ENCODE measurements around the gene PRR7.

PRR7 gene

DNA sequence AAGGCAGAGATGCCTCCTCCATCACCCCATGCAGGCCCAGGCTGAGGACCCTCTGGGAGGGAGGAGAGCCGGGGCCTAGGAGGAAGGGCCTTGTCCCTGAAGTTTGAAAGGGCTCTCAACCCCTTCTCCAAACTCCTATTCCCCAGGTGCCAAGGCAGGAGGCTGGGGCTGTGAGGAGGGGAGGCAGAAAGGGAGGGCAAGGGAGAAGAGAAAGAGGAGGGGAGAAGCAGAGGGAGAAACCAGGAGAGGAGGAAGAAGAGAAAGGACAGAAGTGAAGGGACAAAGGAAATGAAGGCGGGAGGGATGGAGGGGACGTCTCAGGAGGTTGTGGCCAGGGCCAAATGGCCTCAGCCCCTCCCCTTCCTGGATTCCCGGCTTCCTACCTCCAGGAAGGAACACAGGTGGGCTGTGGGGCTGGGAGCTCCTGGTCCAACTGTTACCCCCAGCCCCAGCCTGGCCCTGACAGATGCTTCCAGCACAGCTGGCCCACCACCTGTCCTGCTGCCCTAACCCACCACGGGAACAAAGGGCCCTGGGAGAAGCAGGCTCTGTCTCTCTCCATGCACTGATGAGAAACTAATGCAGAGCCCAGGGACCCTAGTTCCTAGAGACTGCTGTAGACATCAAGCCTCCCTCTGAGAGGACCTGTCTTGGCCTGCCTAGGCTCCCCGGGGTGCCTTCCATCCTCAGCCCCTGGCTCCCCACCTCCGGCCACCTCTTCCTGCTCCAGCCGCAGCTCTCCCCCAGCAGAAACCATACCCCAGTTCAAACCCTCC lies 23.3 kb downstream of the PRR7 start:
- DNase-seq (ENCODE audit: low spot score) = no peak

DNA sequence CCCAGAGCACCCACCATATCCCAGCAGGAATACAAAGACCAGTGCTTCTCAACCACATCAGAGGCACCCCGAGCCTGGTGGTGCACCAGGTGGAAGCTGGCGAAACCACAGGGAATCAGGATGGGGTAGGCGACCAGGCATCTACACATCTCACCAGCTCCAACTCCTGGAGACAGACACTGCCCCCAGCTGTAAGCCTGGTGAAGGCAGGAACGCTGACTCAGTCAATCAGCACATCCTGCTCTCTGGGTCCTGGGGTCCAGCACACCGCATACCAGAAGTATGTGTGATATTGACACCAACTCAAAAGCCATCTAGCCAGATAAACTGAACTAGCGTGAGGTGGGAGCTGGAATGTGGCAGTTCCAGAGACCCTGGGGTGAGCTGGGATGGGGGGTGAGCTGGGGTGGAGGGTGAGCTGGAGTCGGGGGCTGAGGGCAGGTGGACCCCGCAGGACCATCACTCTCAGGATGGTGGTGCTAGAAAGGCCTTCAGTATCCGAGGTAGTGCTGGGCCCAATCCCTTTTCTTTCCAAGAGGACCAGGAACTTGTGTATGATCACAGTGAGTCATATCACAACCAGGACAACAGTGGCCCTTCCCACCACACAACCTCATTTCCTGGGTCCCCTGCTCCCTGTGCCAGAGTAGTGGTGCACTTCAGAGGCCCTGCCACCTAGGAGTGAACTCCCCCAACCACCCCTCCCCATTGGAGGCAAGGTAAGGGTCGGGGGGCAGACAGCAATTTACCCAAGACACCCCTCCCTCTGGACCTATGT lies 24.3 kb downstream of the PRR7 start:
- peak; percentile 75 for DNase-seq (ENCODE audit: low spot score)

DNA sequence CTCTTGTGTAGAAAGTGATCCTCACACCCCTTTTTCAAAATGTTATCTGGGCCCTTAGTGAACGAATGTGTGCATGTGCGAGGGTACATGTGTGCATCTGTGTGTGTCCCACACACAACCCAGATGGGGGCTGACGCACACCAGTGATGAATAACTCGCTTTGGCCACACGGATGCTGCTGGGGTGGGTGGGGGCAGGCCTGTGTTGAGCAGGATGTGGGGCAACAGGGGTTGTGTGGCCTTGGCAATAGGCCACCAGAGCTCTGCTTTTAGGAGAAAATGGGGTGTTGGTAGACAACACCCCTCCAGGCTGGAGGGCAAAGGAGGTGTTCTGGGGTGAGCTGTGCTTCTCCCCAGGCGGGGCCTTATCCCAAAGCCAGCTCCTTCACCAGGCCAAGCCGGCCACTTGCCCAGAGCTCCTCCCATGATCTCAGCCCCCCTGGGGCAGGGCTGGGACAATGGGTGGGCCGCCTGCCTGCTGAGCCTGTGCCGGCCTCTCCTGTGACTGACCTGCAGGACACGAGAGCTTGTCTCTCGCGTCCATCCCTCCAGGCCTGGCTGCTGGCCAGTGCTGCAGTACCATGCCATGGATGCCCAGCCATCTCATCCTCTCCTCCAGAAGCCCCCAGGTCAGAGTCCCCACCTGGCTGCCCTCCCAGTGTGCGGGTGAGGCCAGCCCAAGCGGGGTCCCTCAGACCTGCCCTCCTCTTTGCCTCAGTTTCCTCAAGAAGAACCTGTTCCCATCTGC lies 25.2 kb downstream of the PRR7 start:
- DNase-seq (ENCODE audit: low spot score) = peak; percentile 63

DNA sequence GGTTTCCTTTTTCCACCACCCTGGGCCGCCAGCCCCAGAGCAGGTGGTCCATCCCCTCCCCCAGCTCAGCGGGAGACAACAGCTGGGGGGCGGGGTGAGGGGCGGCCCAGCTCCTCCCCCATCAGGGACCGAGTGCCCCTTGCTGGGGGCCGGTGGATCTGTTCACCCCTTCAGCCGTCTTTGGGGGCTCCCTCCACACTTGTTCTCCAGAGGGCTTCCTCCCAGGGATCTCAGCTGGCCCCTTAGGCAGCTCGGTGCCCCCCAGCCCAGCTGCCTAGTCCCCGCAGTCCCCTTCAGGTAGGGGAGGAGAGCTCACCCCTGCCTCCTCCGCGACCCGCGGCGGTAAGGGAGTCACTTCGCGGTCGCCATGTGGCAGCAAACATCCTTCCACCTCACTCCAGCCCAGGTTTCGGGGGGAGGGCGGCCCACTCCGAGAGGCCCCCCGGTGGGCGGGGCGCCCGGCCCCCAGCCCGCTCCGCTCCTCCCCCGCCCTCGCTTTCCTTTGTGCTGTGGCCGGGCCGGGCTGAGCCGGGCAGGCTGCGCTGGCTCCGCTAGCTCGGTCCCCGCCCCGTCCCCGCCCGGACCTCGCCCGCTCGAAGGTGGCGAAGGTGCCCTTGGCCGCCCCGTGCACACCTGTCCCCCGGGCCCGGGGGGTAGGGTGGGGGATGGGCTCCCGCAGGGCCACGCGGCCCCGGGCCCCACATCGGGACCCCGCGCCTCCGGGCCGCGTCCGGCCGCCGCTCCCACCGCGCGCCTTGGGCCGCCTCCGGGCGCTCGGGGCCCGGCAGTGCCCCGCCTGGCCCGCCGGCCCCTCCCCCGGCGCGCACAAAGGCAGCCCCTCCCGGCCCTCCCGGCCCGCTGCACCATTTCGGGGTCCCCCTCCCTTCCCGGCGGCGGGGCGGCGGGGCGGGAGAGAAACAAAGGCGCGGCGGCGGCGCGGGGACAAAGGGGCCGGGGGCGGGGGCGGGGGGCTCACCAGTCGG lies 26.1 kb downstream of the PRR7 start:
- DNase-seq (ENCODE audit: low spot score) = peak; percentile 49

DNA sequence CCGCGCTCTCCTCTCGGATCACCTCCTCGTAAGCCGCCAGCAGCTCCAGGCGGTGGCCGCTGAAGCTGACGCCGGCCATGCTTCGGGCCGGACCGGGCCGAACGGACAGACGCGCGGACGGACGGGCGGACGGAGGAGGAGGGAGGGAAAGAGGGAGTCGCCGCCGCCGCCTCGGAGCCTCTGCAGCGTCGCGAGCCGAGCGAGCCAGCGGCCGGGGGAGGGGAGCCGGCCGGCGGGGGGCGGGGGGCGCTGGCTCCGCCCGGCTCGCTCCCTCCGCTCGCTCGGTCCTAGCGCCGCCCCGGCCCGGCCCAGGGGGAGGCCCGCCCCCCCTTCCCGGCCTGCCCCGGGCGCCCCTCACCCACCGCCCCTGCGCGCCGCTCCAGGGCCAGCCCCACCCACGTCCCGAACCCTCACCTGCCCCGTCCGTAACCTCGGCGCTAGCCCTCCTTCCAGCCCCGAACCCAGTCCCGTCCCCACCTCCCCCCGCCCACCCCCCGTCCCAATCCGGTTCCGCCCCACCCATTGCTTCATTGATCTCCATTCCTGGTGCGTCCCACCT lies 26.9 kb downstream of the PRR7 start, which contains the start of gene DBN1:
Gene DBN1 (minus strand): TSS at position 192 of the 559 bp plus-strand sequence. CDS start 113 bp downstream, at position 79.
- peak; percentile 61 for DNase-seq (ENCODE audit: low spot score)

DNA sequence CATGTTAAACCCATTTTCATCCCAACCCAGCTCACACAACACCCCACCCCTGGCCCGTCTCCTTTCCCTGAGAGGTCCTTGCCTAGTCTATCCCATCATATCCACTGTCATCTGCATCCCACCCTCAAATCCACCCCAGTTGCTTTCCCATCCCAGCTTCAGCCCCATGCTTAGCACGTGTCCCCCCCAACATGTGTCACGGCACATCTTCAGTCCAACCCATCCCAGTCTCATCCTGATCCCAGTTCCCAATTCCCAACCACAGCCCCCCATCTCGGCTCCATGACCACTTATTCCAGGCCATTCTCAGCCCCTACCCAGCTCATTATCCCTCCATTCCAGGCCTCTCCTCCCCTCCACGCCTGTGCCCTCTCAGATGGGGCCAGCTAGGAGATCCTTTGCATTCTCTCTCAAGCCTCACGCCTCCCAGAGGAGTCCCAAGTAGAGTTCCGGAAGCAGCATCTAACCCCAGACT lies 27.4 kb downstream of the PRR7 start:
- DNase-seq (ENCODE audit: low spot score) = no peak

DNA sequence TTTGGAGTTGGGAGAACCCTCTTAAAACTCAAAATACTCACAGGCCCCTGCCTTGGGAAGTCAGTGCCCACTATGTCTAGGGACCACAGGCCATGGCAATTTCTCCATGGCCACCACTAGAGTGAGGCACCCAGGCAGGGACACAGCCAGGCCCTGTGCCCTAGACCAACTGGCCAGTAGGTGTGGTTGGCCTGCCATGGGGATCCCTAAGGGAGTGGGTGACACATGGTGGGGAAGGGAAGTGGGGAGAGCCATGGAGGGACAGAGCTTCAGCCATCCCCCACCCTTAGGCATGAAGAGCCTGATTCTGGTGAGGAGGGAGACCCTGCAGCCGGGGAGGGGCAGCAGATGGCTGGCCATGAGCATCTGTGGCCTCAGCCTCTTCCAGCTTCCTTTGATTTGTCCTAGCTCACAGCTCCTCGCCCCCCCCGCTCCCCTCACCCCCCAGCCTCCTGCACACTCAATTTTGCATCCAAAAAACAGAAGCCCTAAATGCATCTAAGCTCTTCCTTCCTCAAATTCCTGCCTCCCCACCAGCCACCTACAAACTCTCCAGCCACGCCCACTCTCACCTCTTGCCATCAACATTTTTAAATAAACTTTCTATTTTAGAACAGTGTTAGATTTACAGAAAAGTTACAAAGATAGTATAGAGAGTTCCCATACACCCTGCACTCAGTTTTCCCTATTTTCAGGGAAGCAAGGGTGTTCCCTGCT lies 28.4 kb downstream of the PRR7 start:
- no peak for DNase-seq (ENCODE audit: low spot score)

DNA sequence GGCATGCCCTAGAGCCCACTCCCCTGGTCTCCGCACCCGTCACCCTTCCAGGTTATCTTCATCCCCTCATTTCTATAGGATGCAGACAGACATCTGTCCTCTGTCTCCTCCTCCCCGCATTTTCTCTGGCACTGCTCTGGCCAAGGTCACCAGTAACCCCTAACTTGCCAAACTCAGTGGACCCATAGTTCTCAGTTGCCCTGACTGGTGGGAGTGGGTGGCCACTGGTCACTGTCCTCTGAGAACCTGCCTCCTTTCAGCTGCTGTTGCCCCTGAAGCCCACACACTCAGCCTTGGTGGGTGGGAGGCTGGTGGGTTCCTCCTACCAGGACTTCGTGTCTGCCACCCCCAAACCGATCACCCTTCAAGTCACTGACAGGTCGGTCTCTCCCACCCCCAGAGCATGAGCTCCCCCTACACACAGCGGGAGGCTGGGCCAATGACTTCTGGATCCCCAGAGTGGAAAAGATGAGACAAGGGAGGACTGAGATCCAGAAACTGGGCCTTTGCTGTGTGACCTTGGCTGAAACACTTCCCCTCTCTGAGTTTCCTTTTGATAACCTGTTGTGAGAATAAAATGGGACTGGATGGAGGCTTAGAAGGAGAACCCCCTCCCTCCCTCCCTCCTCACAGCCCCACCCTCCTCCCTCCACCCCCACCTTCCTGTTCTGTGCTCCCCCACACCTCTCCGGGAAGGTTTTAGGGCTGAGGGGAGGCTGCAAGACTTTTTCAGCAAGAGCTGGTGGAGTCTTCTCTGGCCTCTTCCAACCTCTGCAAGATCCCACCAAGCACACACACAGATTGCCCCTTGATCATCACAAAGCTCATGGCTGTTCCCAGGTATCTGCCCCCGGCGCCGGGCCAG lies 29.2 kb downstream of the PRR7 start:
- no peak for DNase-seq (ENCODE audit: low spot score)

DNA sequence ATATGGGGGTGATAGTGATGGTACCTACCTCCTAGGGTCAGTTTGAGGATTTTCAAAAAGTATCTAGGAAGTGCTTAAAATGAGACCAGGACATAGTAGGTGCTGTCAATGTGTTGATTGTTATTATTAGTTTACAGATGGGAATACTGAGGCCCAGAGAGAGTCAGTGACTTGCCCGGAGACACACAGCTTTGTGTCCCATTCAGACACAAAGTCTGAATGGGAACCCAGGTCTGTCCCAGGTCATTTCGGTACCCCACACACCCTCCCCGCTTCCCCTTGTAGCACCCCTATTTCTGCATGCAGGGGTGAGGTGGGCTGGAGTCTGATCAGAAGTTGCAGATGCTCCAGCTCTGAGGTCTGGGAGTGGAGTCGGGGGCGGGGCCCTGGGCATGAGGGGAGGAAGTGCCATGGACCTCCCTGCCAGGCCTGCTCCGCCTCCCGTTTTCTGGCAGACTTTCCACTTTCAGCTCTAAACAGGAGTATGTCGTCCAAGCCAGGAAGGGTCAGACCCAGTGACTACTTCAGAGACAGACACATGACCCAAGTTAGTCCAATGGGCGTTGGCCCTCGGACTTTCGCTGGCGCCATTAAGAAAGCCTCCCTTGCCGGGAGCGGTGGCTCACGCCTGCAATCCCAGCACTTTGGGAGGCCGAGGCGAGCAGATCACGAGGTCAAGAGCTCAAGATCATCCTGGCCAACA lies 30.1 kb downstream of the PRR7 start:
- no peak for DNase-seq (ENCODE audit: low spot score)

DNA sequence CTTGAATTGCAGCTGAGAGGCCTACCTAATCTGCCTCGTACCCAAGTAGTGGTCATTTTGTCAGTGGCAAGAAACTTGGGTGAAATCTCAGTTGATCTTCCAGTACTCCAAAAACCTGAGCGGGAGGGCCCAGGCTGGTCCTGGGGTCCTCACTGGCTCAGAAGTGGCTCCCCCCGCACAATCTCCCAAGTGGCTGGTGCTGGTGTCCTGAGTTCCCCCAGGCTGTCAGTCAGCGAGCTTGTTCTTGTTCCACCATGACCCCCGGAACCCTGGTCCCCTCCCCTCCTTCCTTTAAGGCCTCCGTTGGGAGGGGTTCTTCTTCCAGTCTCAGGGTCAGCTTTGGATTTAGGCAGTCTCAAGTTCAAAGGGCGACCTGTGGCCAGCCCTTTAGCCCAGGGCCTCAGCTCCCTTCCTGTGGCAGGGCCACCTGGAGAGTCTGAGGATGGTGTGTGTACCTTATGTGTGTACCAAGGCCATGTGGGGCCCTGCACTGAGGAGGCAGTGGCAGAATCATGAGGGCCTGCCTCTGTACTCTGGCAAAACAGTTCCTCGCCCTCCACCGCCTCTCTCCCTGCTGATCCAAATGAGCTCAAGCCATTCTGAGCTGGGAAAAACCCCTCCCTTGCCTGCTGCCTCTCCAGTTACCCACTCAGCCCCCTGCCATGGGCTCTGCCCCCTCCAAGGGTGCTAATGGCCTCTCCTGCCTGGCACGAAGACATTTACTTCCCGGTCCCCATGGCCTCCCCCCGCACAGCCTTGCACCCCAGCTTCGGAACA lies 31.3 kb downstream of the PRR7 start:
- DNase-seq (ENCODE audit: low spot score) = no peak

DNA sequence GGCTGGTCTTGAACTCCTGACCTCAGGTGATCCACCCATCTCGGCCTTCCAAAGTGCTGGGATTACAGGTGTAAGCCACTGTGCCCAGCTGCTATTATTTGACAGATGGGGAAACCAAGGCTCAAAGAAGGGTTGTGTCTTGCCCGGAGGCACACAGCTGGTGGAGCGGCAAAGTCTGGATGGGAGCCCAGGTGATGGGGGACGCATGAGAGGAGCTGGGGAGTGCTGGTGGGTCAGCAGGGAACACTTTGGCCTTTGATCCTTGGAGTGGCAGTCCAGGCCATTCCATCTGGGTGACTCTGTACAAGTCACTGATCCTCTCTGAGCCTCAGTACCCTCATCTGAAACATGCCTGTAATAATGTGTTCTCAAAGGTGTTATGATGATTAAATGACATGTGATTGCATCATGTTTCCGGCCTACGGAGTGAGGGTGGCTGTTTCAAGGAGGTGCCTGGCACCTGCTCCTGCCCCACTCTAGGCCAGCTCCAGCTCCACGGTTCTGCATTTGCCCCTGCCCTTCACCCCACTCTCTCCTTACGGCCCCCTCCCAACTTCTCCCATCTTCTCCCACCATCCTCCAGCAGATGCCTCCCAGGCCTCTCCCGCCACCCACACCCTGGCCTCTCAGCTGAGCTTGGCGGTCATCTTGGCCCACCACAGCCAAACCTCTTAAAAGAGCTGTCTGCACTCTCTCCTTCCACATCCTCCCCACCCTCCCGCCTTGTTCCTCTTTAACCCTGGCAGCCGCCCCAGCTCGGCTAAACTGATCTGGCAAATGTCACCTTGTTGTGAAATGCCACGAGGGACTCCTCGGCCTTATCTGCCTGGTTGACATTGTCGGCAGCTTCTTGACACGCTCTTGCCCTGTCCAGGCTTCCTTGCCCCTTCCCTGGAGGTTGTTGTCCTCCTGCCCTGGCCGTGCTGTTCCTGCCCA lies 32.4 kb downstream of the PRR7 start:
- peak; percentile 46 for DNase-seq (ENCODE audit: low spot score)

DNA sequence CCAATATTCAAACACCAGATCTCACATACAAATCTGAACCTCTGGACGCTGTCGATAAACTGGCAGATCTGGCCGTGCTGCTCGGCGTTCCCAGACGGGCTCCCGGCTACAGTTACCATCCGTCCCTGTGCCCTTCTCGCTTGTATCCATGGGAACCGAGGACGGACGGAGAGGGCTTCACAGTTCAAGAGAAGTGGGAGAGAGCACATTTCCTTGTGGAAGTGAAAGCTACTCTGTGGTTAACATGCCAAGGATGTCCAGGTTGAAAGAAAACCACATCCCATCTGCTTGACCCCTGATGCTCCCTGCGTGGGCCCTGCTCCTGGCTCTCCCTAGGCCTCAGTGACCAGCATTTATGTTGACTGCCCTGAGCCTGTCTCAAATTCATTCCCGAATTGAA lies 33.2 kb downstream of the PRR7 start:
- no peak for DNase-seq (ENCODE audit: low spot score)

DNA sequence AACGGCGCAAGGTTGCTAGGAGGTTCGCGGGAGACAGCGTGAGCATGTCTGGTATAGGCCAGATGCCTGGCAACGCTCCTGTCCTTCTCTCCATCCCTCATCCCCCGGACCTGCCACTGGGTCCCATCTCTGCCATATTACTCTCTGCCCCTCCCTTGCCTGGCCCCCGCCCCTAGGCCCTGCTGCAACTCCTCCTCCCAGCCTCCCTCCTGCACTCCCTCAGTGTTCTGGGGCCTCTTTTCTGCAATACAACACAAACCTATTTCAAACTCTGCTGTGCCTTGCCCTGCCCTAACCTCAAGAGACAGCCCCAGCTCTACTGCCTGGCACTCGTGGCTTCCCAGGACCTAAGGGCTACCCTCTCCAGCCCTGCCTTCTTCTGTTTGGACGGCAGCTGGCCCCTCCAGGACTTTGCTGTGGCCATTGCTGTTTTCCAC lies 35.8 kb downstream of the PRR7 start:
- DNase-seq (ENCODE audit: low spot score) = no peak

DNA sequence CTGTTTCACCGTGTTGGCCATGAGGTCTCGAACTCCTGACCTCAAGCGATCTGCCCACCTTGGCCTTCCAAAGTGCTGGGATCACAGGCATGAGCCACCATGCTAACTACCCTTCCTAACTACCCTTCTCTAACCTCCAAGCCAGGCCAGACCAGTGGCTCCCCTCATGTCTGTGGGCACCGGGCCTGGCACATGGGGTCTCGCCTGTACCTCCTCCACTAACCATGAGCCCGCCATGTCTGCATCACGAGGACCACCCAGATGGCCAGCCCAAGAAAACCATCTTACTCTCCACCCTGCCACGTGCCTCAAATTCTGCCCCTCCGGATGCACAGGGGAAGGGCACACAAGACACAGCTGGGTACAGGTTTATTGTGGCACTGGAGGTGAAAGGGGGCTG lies 36.4 kb downstream of the PRR7 start:
- no peak for DNase-seq (ENCODE audit: low spot score)

DNA sequence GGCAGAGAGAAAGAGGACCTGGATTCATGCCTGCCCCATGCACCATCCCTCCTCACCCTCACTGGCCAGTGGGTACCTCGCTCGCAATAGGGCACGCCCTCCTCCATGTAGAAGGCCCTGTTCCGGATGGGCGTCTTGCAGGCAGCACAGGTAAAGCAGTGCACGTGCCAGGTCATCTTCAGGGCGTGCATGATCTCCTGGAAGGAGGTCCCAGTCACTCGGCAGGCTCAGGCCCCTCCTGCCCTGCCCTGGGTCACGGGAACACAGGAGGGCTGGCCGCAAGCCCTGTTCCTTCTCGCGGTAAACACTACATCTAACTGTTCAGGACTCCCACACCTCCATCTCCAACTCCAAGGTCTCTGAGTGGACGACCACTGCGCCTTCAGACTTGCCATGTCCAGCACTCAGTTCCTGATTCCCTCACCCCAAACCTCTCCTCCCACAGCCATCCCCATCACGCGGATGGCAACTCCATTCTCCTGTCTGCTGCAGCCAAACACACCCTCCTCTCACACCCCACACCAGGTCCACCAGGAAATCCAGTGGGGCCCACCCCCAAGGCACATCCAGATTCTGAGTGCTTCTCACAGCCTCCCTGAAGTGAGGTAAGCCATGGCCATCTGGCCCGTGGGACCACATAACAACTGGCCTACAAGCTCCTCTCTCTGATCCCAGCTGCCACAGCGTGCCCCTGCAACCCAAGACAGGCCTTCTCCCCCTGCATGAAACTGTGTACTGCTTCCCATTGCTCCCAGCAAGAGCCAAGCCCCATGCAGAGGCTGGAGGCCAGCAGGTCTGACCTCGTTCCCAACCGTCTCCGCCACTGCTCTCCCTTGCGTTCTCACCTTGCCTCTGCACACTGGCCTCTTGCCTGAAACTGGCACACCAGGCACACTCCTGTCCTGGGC lies 37.6 kb downstream of the PRR7 start:
- no peak for DNase-seq (ENCODE audit: low spot score)
